ENCODE data around the gene PGAM5. TPM values are rescaled to one million over a fixed set of nuclear protein-coding genes. Genes with fewer than 3 reads are reported as not detected.

Gene PGAM5
- polyA plus RNA-seq, 1 donor from 2014 or later = 32.5 TPM

DNA sequence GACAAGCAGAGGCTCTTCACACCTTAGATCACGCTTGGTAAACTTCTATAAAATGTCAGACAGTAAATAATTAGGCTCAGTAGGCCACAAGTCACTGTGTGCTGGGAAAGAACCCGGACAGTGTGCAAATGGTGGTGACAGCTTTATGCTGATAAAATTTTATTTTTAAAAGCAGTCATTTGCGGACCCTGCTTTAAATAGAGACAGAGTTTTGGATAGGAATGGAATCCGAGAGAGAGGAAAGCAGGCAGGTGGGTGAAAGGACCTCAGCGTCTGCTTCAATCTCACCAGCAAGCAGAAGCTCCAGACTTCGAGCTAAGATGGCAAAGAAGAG lies 29.6 kb downstream of the PGAM5 start:
- TF ChIP-seq MXI1 (conservative IDR thresholded peaks at IDR 0.05; ENCODE audit: poor library complexity, severe bottlenecking) = no peak
- no peak for TF ChIP-seq TAF1 (IDR thresholded peaks at IDR 0.05; ENCODE audit: low read depth)
- no peak for TF ChIP-seq SMC3 (conservative IDR thresholded peaks at IDR 0.05; ENCODE audit: poor library complexity)
- TF ChIP-seq, protein P1, sequence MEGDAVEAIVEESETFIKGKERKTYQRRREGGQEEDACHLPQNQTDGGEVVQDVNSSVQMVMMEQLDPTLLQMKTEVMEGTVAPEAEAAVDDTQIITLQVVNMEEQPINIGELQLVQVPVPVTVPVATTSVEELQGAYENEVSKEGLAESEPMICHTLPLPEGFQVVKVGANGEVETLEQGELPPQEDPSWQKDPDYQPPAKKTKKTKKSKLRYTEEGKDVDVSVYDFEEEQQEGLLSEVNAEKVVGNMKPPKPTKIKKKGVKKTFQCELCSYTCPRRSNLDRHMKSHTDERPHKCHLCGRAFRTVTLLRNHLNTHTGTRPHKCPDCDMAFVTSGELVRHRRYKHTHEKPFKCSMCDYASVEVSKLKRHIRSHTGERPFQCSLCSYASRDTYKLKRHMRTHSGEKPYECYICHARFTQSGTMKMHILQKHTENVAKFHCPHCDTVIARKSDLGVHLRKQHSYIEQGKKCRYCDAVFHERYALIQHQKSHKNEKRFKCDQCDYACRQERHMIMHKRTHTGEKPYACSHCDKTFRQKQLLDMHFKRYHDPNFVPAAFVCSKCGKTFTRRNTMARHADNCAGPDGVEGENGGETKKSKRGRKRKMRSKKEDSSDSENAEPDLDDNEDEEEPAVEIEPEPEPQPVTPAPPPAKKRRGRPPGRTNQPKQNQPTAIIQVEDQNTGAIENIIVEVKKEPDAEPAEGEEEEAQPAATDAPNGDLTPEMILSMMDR (IDR thresholded peaks at IDR 0.05; ENCODE audit: poor library complexity, severe bottlenecking) = no peak
- TF ChIP-seq, protein P2, sequence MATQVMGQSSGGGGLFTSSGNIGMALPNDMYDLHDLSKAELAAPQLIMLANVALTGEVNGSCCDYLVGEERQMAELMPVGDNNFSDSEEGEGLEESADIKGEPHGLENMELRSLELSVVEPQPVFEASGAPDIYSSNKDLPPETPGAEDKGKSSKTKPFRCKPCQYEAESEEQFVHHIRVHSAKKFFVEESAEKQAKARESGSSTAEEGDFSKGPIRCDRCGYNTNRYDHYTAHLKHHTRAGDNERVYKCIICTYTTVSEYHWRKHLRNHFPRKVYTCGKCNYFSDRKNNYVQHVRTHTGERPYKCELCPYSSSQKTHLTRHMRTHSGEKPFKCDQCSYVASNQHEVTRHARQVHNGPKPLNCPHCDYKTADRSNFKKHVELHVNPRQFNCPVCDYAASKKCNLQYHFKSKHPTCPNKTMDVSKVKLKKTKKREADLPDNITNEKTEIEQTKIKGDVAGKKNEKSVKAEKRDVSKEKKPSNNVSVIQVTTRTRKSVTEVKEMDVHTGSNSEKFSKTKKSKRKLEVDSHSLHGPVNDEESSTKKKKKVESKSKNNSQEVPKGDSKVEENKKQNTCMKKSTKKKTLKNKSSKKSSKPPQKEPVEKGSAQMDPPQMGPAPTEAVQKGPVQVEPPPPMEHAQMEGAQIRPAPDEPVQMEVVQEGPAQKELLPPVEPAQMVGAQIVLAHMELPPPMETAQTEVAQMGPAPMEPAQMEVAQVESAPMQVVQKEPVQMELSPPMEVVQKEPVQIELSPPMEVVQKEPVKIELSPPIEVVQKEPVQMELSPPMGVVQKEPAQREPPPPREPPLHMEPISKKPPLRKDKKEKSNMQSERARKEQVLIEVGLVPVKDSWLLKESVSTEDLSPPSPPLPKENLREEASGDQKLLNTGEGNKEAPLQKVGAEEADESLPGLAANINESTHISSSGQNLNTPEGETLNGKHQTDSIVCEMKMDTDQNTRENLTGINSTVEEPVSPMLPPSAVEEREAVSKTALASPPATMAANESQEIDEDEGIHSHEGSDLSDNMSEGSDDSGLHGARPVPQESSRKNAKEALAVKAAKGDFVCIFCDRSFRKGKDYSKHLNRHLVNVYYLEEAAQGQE (IDR thresholded peaks at IDR 0.05; ENCODE audit: borderline replicate concordance) = no peak
- no peak for TF ChIP-seq POLR2AphosphoS5 (IDR thresholded peaks at IDR 0.05)
- TF ChIP-seq RAD21 (conservative IDR thresholded peaks at IDR 0.05) = no peak
- no peak for TF ChIP-seq EZH2 (IDR thresholded peaks at IDR 0.05; ENCODE audit: borderline replicate concordance, insufficient read depth, low read length, poor library complexity, severe bottlenecking)
- TF ChIP-seq EP300 (conservative IDR thresholded peaks at IDR 0.05; ENCODE audit: poor library complexity, severe bottlenecking) = no peak
- Histone ChIP-seq H3K4me2 (ENCODE audit: low read length) (no peak overlapping the region), H3K27me3 (ENCODE audit: insufficient read depth, low read depth, low read length) (no peaks in the 10 kb centered on the region), H3K9me3 (ENCODE audit: low read length) (no peaks in the 10 kb centered on the region), H3K36me3 (ENCODE audit: insufficient read depth, low read length) (peaks cover 6% of the 10 kb centered on the region), H3K4me3 (ENCODE audit: low read length) (no peak overlapping the region), H3K9me2 (ENCODE audit: insufficient read depth, low read length) (no peaks in the 10 kb centered on the region), H3K79me2 (replicated peaks; ENCODE audit: insufficient read depth, low read length) (no peaks in the 10 kb centered on the region), H4K20me1 (ENCODE audit: insufficient read depth) (no peaks in the 10 kb centered on the region), H2AFZ (ENCODE audit: low read depth, low read length) (no peak overlapping the region), H3F3A (ENCODE audit: insufficient read depth, low read length, poor library complexity, severe bottlenecking) (no peaks in the 10 kb centered on the region), H3K9ac (ENCODE audit: low read length) (no peak overlapping the region), H3K27ac (ENCODE audit: low read length) (no peak overlapping the region)

DNA sequence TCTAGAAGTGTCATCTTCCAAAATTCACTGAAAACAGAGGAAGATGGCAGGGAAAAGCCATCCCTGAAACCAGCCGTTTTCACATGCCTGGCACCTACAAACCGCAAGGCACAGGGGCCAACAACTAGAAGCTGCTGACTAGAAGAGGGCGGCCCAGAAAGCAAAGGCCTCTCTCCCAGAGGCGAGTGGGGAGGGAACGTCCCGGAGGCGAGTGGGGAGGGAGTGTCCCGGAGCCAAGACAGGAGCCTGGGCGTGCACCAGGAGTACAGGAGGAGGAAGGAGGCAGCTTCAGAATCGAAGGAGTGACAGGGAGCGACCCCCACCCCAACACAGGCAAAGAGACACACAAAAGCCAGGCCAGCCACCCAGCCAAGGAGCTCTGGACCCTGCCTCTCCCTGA lies 30.0 kb downstream of the PGAM5 start:
- H3F3A ChIP-seq (ENCODE audit: insufficient read depth, low read length, poor library complexity, severe bottlenecking) = no peaks in the 10 kb centered on the region
- no peak overlapping the region for H3K4me3 ChIP-seq (ENCODE audit: low read length)
- H2AFZ ChIP-seq (ENCODE audit: low read depth, low read length) = no peak overlapping the region
- TF ChIP-seq POLR2AphosphoS5 (IDR thresholded peaks at IDR 0.05) (no peak), EZH2 (IDR thresholded peaks at IDR 0.05; ENCODE audit: borderline replicate concordance, insufficient read depth, low read length, poor library complexity, severe bottlenecking) (no peak), EP300 (conservative IDR thresholded peaks at IDR 0.05; ENCODE audit: poor library complexity, severe bottlenecking) (no peak), TAF1 (IDR thresholded peaks at IDR 0.05; ENCODE audit: low read depth) (no peak), MXI1 (conservative IDR thresholded peaks at IDR 0.05; ENCODE audit: poor library complexity, severe bottlenecking) (no peak), SMC3 (conservative IDR thresholded peaks at IDR 0.05; ENCODE audit: poor library complexity) (no peak), RAD21 (conservative IDR thresholded peaks at IDR 0.05) (no peak)
- TF ChIP-seq, protein P1 (IDR thresholded peaks at IDR 0.05; ENCODE audit: poor library complexity, severe bottlenecking) = no peak
- TF ChIP-seq, protein P2 (IDR thresholded peaks at IDR 0.05; ENCODE audit: borderline replicate concordance) = no peak
- no peaks in the 10 kb centered on the region for H3K9me2 ChIP-seq (ENCODE audit: insufficient read depth, low read length)
- H3K27ac ChIP-seq (ENCODE audit: low read length) = no peak overlapping the region
- no peak overlapping the region for H3K4me2 ChIP-seq (ENCODE audit: low read length)
- no peak overlapping the region for H3K9ac ChIP-seq (ENCODE audit: low read length)
- H3K9me3 ChIP-seq (ENCODE audit: low read length) = no peaks in the 10 kb centered on the region
- no peaks in the 10 kb centered on the region for H3K79me2 ChIP-seq (replicated peaks; ENCODE audit: insufficient read depth, low read length)
- H3K36me3 ChIP-seq (ENCODE audit: insufficient read depth, low read length) = peaks cover 9% of the 10 kb centered on the region
- H3K27me3 ChIP-seq (ENCODE audit: insufficient read depth, low read depth, low read length) = no peaks in the 10 kb centered on the region
- no peaks in the 10 kb centered on the region for H4K20me1 ChIP-seq (ENCODE audit: insufficient read depth)
